Measurements from ENCODE around the gene ENPP3.

DNA sequence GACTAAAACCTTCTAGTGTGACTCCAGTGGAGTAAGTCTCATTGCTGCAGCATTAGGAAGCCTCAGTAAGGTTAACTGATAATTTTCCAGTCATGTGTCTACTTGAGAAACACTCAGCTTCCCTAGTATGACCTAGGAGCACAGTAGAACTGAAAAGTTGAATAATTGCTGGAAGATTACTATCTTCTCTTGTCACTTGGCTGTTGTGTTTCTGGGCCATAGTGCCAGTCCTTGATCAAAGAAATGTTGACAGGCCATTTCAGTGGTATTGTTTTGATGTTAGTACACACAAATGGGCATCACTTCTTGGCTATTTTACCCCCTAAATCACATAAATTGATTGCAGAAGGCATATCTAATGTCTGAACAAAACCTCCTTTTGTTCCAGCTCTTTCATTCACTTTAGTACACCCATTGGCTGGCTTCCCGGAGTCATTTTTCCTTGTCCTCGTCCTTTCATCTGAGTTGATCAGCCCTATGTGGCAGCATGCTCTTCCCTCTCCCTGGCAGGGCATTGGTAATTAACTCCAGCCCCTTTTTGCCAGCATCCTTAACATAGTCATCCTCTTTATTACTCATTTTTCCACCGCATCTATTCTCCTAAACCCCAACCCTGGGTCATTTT, 6.0 kb downstream of the ENPP3 start:
- TF ChIP-seq, protein P1, sequence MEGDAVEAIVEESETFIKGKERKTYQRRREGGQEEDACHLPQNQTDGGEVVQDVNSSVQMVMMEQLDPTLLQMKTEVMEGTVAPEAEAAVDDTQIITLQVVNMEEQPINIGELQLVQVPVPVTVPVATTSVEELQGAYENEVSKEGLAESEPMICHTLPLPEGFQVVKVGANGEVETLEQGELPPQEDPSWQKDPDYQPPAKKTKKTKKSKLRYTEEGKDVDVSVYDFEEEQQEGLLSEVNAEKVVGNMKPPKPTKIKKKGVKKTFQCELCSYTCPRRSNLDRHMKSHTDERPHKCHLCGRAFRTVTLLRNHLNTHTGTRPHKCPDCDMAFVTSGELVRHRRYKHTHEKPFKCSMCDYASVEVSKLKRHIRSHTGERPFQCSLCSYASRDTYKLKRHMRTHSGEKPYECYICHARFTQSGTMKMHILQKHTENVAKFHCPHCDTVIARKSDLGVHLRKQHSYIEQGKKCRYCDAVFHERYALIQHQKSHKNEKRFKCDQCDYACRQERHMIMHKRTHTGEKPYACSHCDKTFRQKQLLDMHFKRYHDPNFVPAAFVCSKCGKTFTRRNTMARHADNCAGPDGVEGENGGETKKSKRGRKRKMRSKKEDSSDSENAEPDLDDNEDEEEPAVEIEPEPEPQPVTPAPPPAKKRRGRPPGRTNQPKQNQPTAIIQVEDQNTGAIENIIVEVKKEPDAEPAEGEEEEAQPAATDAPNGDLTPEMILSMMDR (IDR thresholded peaks at IDR 0.05; ENCODE audit: borderline replicate concordance, extremely low read depth, low read length, poor library complexity, severe bottlenecking) = no peak
- TF ChIP-seq EZH2 (IDR thresholded peaks at IDR 0.05; ENCODE audit: borderline replicate concordance, low read depth, low read length, severe bottlenecking) = no peak

All from DND-41 (cell line).